B cell (primary cell): ENCODE data around the gene TCF12. TPM values are rescaled to one million over a fixed set of nuclear protein-coding genes. Genes with fewer than 3 reads are reported as not detected.

Experiments used
- ATAC-seq: fragments of 200-7000 bp; cut with Tn5 transposase; one replicate; pipeline ENCODE4 v1.10.0; 2021; ENCODE audit warnings: low read depth, mild to moderate bottlenecking, moderate number of reproducible peaks, moderate library complexity
- CTCF ChIA-PET: fragments of 350-600 bp; sonication (Branson Sonifier 250); formaldehyde crosslinking; loops from one replicate; lab custom pipeline; 2021; ENCODE audit warnings: antibody characterized with exemption, inconsistent platforms; lab: Charles Lee
- POLR2A ChIA-PET: fragments of 350-600 bp; sonication (Branson Sonifier 250); formaldehyde crosslinking; loops from one replicate; lab custom pipeline; 2021; ENCODE audit warnings: antibody characterized with exemption; lab: Charles Lee
- DNase-seq: peaks from one replicate; pipeline ENCODE4 v3.0.0; 2013
- H2AFZ ChIP-seq: 2 replicates; pipeline ENCODE4 v1.6.1; 2012; ENCODE audit warnings: mild to moderate bottlenecking, low read depth, low read length; ENCODE audit not compliant: insufficient read depth, poor library complexity, severe bottlenecking
- H3K27ac ChIP-seq, 2 donors: 1 replicate in 1 of 2; 2 replicates in 1 of 2; pipeline ENCODE4 v1.5.1; 2012 to 2013; ENCODE audit warnings: low read length in 2 of 2, mild to moderate bottlenecking in 2 of 2, moderate library complexity in 1 of 2
- H3K27me3 ChIP-seq, 4 experiments: fragments of 200-600 bp in 1 of 4; sonication (generic) in 1 of 4; replicated peaks in 1 of 4; 1 replicate in 2 of 4; 2 replicates in 2 of 4; pipeline versions ENCODE4 v1.6.1 to v1.7.0; 2013 to 2016; ENCODE audit warnings: low read length in 3 of 4, mild to moderate bottlenecking in 2 of 4, mixed read lengths in 1 of 4, moderate library complexity in 1 of 4; ENCODE audit not compliant: insufficient read depth in 4 of 4, control insufficient read depth in 3 of 4; ENCODE audit errors: control extremely low read depth in 1 of 4
- H3K36me3 ChIP-seq, 2 experiments: replicated peaks in 1 of 2; 1 replicate in 1 of 2; 2 replicates in 1 of 2; pipeline versions ENCODE4 v1.6.1 to v1.7.1; 2013; ENCODE audit warnings: low read length in 1 of 2; ENCODE audit not compliant: insufficient read depth in 2 of 2, control insufficient read depth in 1 of 2; ENCODE audit errors: control extremely low read depth in 1 of 2, extremely low read depth in 1 of 2
- H3K4me1 ChIP-seq, 2 donors: fragments of 200-600 bp in 1 of 2; sonication (generic) in 1 of 2; 1 replicate in 1 of 2; 2 replicates in 1 of 2; pipeline versions ENCODE4 v1.5.1 to v1.6.1; 2013 to 2017; ENCODE audit warnings: low read length in 2 of 2; ENCODE audit not compliant: control insufficient read depth in 2 of 2, insufficient read depth in 2 of 2
- H3K4me2 ChIP-seq: replicated peaks from 2 replicates; pipeline ENCODE3; 2012; ENCODE audit warnings: mild to moderate bottlenecking, low read depth, low read length; ENCODE audit not compliant: poor library complexity, severe bottlenecking
- H3K4me3 ChIP-seq, 5 experiments: fragments of 200-600 bp in 1 of 5; sonication (generic) in 1 of 5; 1 replicate in 3 of 5; 2 replicates in 2 of 5; pipeline versions ENCODE4 v1.5.1 to v1.7.0; 2011 to 2016; ENCODE audit warnings: low read length in 4 of 5, mild to moderate bottlenecking in 4 of 5, low read depth in 2 of 5, control low read depth in 1 of 5, moderate library complexity in 1 of 5; ENCODE audit not compliant: insufficient read depth in 1 of 5; ENCODE audit errors: control extremely low read depth in 1 of 5, extremely low read depth in 1 of 5
- H3K79me2 ChIP-seq: fragments of 200-600 bp; sonication (generic); one replicate; pipeline ENCODE4 v1.6.0; 2016; ENCODE audit warnings: low read length; ENCODE audit not compliant: control insufficient read depth, insufficient read depth
- H3K9ac ChIP-seq: fragments of 200-600 bp; sonication (generic); 2 replicates; pipeline ENCODE4 v1.6.1; 2017; ENCODE audit warnings: mild to moderate bottlenecking, low read length, moderate library complexity
- H3K9me3 ChIP-seq, 3 donors: one replicate each; pipeline versions ENCODE4 v1.6.1 to v1.7.1; 2013; ENCODE audit warnings: low read length in 2 of 3; ENCODE audit not compliant: control insufficient read depth in 2 of 3, insufficient read depth in 1 of 3; ENCODE audit errors: control extremely low read depth in 1 of 3
- H4K20me1 ChIP-seq: 2 replicates; pipeline ENCODE4 v1.6.0; 2012; ENCODE audit warnings: mild to moderate bottlenecking, low read length; ENCODE audit not compliant: insufficient read depth, control insufficient read depth, poor library complexity, severe bottlenecking
- H3K27ac Mint-ChIP-seq: one replicate; pipeline ENCODE4 v1.8.0; 2021; ENCODE audit warnings: mixed read lengths
- H3K27me3 Mint-ChIP-seq: one replicate; pipeline ENCODE4 v1.8.0; 2021; ENCODE audit warnings: mixed read lengths
- H3K4me1 Mint-ChIP-seq: one replicate; pipeline ENCODE4 v1.8.0; 2021; ENCODE audit warnings: mixed read lengths
- H3K4me3 Mint-ChIP-seq: one replicate; pipeline ENCODE4 v1.8.0; 2021; ENCODE audit warnings: mixed read lengths
- H3K9me3 Mint-ChIP-seq: one replicate; pipeline ENCODE4 v1.8.0; 2022; ENCODE audit warnings: mixed read lengths; ENCODE audit not compliant: insufficient read depth
- CTCF ChIP-seq: fragments of 200-600 bp; IDR thresholded peaks from one replicate; pipeline ENCODE4 v1.8.0; 2022; ENCODE audit warnings: antibody characterized with exemption, mild to moderate bottlenecking
- EZH2 ChIP-seq: IDR thresholded peaks from 2 replicates; pipeline ENCODE4 v1.6.1; 2012; ENCODE audit warnings: borderline replicate concordance, low read depth, mild to moderate bottlenecking, moderate library complexity, low read length; ENCODE audit not compliant: insufficient read depth, poor library complexity, severe bottlenecking
- WGBS: methylation state at CpG from one replicate; pipeline ENCODE4 v1.1.5; 2013; ENCODE audit warnings: missing lambda C conversion rate; ENCODE audit not compliant: insufficient coverage; 5-methylcytosine and 5-hydroxymethylcytosine counted together
- intact Hi-C: fragments of 100-400 bp; cut with micrococcal nuclease; formaldehyde crosslinking; loops from one replicate; pipeline ENCODE4 v1.10.0; 2022
- polyA plus RNA-seq: library from polyadenylated mRNA; depleted of rRNA; stranded (reverse); fragments of >200 nt; gene quantifications from 2 replicates; pipeline ENCODE4 v1.2.3, GENCODE V29; 2012
- total RNA-seq, 2 donors: library from RNA; stranded (reverse); fragments of 120-200 nt in 1 of 2; gene quantifications; 1 replicate in 1 of 2; 2 replicates in 1 of 2; pipeline versions ENCODE4 v1.2.3 to v1.2.4, GENCODE V29; 2013 to 2022

The TCF12 gene
- total and polyA plus RNA-seq, 2 donors (not counting 1 experiment from before 2014, with no cell fraction given) = 27.1 to 131 TPM

GRCh38 chr15:57146506-57147201 is 228.2 kb downstream of the TCF12 start:
- no peak overlapping the region for H2AFZ ChIP-seq
- TF ChIP-seq CTCF (peak; percentile 96), EZH2 (no peak)
- Mint-ChIP-seq H3K27me3 (no peaks in the 10 kb centered on the region), H3K4me3 (peak overlapping the region; percentile 57), H3K27ac (no peak overlapping the region), H3K4me1 (peaks cover 11% of the 10 kb centered on the region), H3K9me3 (no peaks in the 10 kb centered on the region)
- H3K4me3 ChIP-seq = no peak overlapping the region
- peaks cover 4% of the 10 kb centered on the region for H3K79me2 ChIP-seq
- no peaks in the 10 kb centered on the region for H4K20me1 ChIP-seq
- H3K27ac ChIP-seq = no peak overlapping the region
- DNase-seq (peak; percentile 73), ATAC-seq (no peak)
- H3K4me1 ChIP-seq = peaks cover 12 to 15% of the 10 kb centered on the region in 2 donors
- ChIA-PET CTCF (interaction anchor here (0.7 to 10.9 kb wide), 56 partner anchors 10 to 656 kb away, joined by 3 to 323 read pairs (median 5); partner anchors contain the start of genes CGNL1 and TCF12), POLR2A (interaction anchor here (1.3 to 1.8 kb wide), 2 partner anchors 154 to 160 kb away, joined by 4 to 6 read pairs; no protein-coding TSS in a partner anchor)
- H3K9me3 ChIP-seq = peaks cover 0 to 7% (median 1%) of the 10 kb centered on the region in 3 donors
- H3K36me3 ChIP-seq = peaks cover 0 to under 1% of the 10 kb centered on the region in 2 experiments
- H3K9ac ChIP-seq = no peak overlapping the region
- WGBS = 83% methylated on average over 2 of the region's 4 CpGs
- intact Hi-C loops = loop anchor here (1.0 to 2.0 kb wide), 3 partner anchors 66 to 194 kb away; no protein-coding TSS in a partner anchor
- H3K27me3 ChIP-seq = no peaks in the 10 kb centered on the region
- H3K4me2 ChIP-seq = peak overlapping the region; percentile 40

DNA sequence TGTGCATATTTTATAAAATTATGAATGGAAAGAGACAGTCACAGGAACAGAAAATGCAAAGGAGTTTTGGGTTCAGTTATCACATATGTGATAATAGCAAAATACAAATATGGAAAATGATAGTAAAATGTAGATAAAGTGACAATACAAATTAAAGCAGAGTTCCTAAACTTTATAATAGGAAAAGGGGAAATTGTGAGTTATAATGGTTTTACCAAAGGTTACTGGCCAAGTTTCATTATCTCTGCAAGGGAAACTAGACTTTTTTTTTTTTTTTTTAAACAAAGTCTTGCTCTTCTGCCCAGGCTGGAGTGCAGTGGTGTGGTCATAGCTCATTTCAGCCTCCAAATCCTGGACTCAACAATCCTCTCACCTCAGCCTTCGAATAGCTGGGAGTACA is 229.2 kb downstream of the TCF12 start:
- intact Hi-C loops = loop anchor here (2.0 kb wide), 1 partner anchor 65 kb away; no protein-coding TSS in a partner anchor
- H3K4me2 ChIP-seq = no peak overlapping the region
- no peak overlapping the region for H3K4me3 Mint-ChIP-seq
- peaks cover 4% of the 10 kb centered on the region for H3K79me2 ChIP-seq
- peaks cover 0 to 5% of the 10 kb centered on the region in 2 experiments for H3K36me3 ChIP-seq
- H3K27me3 Mint-ChIP-seq = no peaks in the 10 kb centered on the region
- H3K4me1 Mint-ChIP-seq = peaks cover 15% of the 10 kb centered on the region
- no peak overlapping the region for H3K9ac ChIP-seq
- TF ChIP-seq EZH2 (no peak), CTCF (no peak)
- H4K20me1 ChIP-seq = no peaks in the 10 kb centered on the region
- no peak overlapping the region for H3K4me3 ChIP-seq
- no peak overlapping the region for H2AFZ ChIP-seq
- CTCF ChIA-PET = interaction anchor here (0.9 to 10.9 kb wide), 32 partner anchors 9 to 657 kb away, joined by 3 to 323 read pairs (median 8); partner anchors contain the start of gene TCF12
- H3K9me3 Mint-ChIP-seq = peaks cover 7% of the 10 kb centered on the region
- ATAC-seq (no peak), DNase-seq (no peak)
- no peak overlapping the region for H3K27ac Mint-ChIP-seq
- no peaks in the 10 kb centered on the region for H3K27me3 ChIP-seq
- peaks cover 12 to 15% of the 10 kb centered on the region in 2 donors for H3K4me1 ChIP-seq
- no CpG with 5 or more reads among the region's 1 CpG for WGBS
- POLR2A ChIA-PET = interaction anchor here (1.8 kb wide), 1 partner anchor 153 kb away, joined by 4 read pairs; no protein-coding TSS in a partner anchor
- H3K27ac ChIP-seq = no peak overlapping the region
- peaks cover 0 to 11% (median 10%) of the 10 kb centered on the region in 3 donors for H3K9me3 ChIP-seq
